Measurements from ENCODE around the gene SYNPO. TPM values are rescaled to one million over a fixed set of nuclear protein-coding genes. Genes with fewer than 3 reads are reported as not detected.

The SYNPO gene
- total RNA-seq, 2 experiments from 2014 or later = 0.10 to 0.14 TPM

GRCh38 chr5:150675069-150675468 is 34.6 kb downstream of the SYNPO start:
- intact Hi-C loops (cut with micrococcal nuclease) = no loop called here
- Mint-ChIP-seq H3K9me3 (no peaks in the 10 kb centered on the region), H3K4me3 (no peak overlapping the region), H3K36me3 (no peaks in the 10 kb centered on the region), H3K27me3 (peaks cover 15% of the 10 kb centered on the region), H3K27ac (no peak overlapping the region), H3K4me1 (ENCODE audit: low read depth) (no peaks in the 10 kb centered on the region)
- CTCF ChIA-PET = no interaction called here
- DNase-seq = no peak
- POLR2A ChIA-PET = no interaction called here

DNA sequence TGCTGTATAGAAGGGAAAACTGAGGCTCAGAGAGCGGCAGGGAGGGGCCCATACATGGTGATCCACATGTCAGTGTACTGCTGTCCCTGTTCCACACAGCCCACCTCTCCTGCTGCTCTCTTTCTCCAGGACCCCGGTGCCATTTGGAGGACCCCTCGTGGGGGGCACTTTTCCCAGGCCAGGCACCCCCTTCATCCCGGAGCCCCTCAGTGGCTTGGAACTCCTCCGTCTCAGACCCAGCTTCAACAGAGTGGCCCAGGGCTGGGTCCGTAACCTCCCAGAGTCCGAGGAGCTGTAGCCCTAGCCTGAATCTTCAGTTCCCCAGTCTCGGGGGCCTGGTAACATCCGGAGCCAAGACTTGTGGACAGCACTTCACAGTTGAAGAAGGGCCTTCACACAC is 36.1 kb downstream of the SYNPO start:
- POLR2A ChIA-PET = no interaction called here
- no peak overlapping the region for H3K4me3 Mint-ChIP-seq
- H3K36me3 Mint-ChIP-seq = peaks cover 5% of the 10 kb centered on the region
- CTCF ChIA-PET = no interaction called here
- intact Hi-C loops (cut with micrococcal nuclease) = no loop called here
- peaks cover 1% of the 10 kb centered on the region for H3K27me3 Mint-ChIP-seq
- H3K9me3 Mint-ChIP-seq = no peaks in the 10 kb centered on the region
- no peak for DNase-seq
- H3K27ac Mint-ChIP-seq = no peak overlapping the region
- no peaks in the 10 kb centered on the region for H3K4me1 Mint-ChIP-seq (ENCODE audit: low read depth)

- H3K4me3 Mint-ChIP-seq = no peak overlapping the region
- ChIA-PET POLR2A (no interaction called here), CTCF (no interaction called here)
- intact Hi-C loops (cut with micrococcal nuclease) = no loop called here
- no peak overlapping the region for H3K27ac Mint-ChIP-seq
- DNase-seq = no peak
- H3K4me1 Mint-ChIP-seq (ENCODE audit: low read depth) = no peaks in the 10 kb centered on the region
- H3K36me3 Mint-ChIP-seq = peaks cover 29% of the 10 kb centered on the region
- no peaks in the 10 kb centered on the region for H3K27me3 Mint-ChIP-seq
- H3K9me3 Mint-ChIP-seq = no peaks in the 10 kb centered on the region
Observed at GRCh38 chr5:150689120-150689519, 48.7 kb downstream of the SYNPO start.

- ChIA-PET CTCF (interaction anchor here (2.6 kb wide), 1 partner anchor 10 kb away, joined by 9 read pairs; the partner anchor contains the start of gene RBM22), POLR2A (no interaction called here)
- H3K9me3 Mint-ChIP-seq = no peaks in the 10 kb centered on the region
- peaks cover 42% of the 10 kb centered on the region for H3K36me3 Mint-ChIP-seq
- H3K27ac Mint-ChIP-seq = no peak overlapping the region
- DNase-seq = no peak
- H3K27me3 Mint-ChIP-seq = no peaks in the 10 kb centered on the region
- no peak overlapping the region for H3K4me3 Mint-ChIP-seq
- intact Hi-C loops (cut with micrococcal nuclease) = no loop called here
- no peaks in the 10 kb centered on the region for H3K4me1 Mint-ChIP-seq (ENCODE audit: low read depth)
Observed at GRCh38 chr5:150690760-150691159, 50.3 kb downstream of the SYNPO start.

DNA sequence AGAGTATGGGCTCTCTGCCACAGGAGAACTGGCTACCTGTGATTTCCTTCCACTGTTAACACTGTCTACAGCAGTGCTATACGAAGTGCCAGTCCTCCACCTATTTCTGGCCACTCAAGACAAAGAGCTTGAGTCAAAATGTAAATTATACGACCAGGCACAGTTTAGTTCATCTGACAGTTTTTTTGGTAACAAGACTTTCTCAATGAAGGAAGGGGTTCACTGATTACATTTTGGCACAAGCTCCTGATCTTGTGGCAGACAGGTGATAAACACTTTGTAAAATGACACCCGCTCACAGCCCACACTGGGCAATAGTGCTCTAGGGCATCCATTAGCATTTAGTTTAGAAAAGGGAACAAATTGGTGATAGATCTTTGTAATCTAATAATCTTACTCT is 51.8 kb downstream of the SYNPO start:
- H3K27ac Mint-ChIP-seq = no peak overlapping the region
- POLR2A ChIA-PET = no interaction called here
- H3K27me3 Mint-ChIP-seq = no peaks in the 10 kb centered on the region
- CTCF ChIA-PET = interaction anchor here (1.2 to 2.6 kb wide), 2 partner anchors 9 to 110 kb away, joined by 3 to 9 read pairs; partner anchors contain the start of gene RBM22
- H3K9me3 Mint-ChIP-seq = no peaks in the 10 kb centered on the region
- no peaks in the 10 kb centered on the region for H3K4me1 Mint-ChIP-seq (ENCODE audit: low read depth)
- intact Hi-C loops (cut with micrococcal nuclease) = no loop called here
- H3K36me3 Mint-ChIP-seq = peaks cover 44% of the 10 kb centered on the region
- no peak for DNase-seq
- H3K4me3 Mint-ChIP-seq = no peak overlapping the region

- H3K9me3 Mint-ChIP-seq = no peaks in the 10 kb centered on the region
- POLR2A ChIA-PET = interaction anchor here (1.4 kb wide), 1 partner anchor 17 kb away, joined by 3 read pairs; no protein-coding TSS in a partner anchor
- DNase-seq = no peak
- no peak overlapping the region for H3K4me3 Mint-ChIP-seq
- no peak overlapping the region for H3K27ac Mint-ChIP-seq
- intact Hi-C loops (cut with micrococcal nuclease) = no loop called here
- no peaks in the 10 kb centered on the region for H3K4me1 Mint-ChIP-seq (ENCODE audit: low read depth)
- peaks cover 55% of the 10 kb centered on the region for H3K36me3 Mint-ChIP-seq
- CTCF ChIA-PET = interaction anchor here (1.5 kb wide), 1 partner anchor 84 kb away, joined by 3 read pairs; the partner anchor contains the start of gene SMIM3
- H3K27me3 Mint-ChIP-seq = no peaks in the 10 kb centered on the region
Observed at GRCh38 chr5:150694612-150695011, 54.2 kb downstream of the SYNPO start.

DNA sequence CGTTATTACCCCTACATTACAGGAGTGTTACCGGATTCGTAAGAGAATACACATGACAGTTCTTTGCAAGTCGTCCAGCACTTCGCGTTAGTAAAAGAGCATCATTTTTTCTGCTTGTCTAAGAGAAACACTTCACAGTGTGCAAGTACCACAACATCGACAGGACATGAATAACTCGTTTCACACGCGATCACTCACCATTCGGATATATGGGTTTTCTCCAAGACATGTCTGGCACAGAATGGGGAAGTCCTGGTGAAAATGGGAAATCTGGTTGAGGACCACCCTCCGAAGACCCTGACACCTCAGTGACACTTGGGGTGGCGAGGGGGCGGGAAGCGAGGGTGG is 59.8 kb downstream of the SYNPO start:
- Mint-ChIP-seq H3K27me3 (no peaks in the 10 kb centered on the region), H3K27ac (no peak overlapping the region), H3K36me3 (peaks cover 27% of the 10 kb centered on the region), H3K4me3 (no peak overlapping the region), H3K4me1 (ENCODE audit: low read depth) (peaks cover 7% of the 10 kb centered on the region), H3K9me3 (no peaks in the 10 kb centered on the region)
- DNase-seq = no peak
- POLR2A ChIA-PET = interaction anchor here (0.6 to 2.9 kb wide), 9 partner anchors 26 to 251 kb away, joined by 3 to 25 read pairs (median 4); partner anchors contain the start of genes DCTN4, IRGM, RPS14 and SMIM3
- CTCF ChIA-PET = interaction anchor here (0.6 to 3.5 kb wide), 25 partner anchors 9 to 1072 kb away, joined by 3 to 38 read pairs (median 6); partner anchors contain the start of genes DCTN4, G3BP1, IRGM and RPS14
- intact Hi-C loops (cut with micrococcal nuclease) = loop anchor here (1.0 to 5.0 kb wide), 5 partner anchors 79 to 452 kb away; no protein-coding TSS in a partner anchor

DNA sequence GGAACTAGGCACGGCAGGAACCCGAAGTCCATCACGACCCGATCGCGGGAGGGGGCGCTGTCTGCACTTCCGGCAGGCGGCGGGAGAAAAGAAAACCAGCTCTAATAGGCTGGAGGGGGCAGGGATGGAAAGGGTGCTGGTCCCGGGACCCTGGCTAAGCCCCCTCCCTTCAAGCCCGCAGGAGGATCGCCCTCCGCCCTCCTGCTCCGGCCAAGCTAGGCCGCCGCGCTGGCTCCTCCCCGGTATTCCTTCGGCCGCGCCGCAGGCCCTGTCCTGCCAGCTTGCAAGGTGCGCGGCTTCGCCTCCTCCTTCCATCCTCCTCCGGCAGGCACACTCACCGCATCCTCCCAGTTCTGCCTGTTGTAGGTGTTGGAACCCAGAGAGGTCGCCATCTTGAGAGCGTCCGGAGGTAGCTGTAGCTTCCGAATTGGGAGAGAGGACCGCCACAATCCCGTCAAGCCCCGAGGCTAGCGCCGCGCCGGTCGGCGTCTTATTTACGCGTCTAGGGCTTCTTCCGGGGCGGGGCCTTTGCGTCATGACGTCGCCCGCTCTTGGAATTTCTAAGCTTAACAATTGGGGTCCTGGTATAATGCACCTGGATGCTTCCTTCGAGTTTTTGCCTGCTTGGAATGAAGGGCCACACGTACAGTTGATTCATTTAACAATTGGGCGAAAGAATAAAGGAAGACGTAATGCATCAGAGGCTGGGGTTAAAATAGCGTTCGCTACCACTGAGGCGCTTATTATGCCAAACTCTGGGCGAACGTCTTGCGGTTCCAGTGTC is 60.3 kb downstream of the SYNPO start, which contains the start of gene RBM22:
TSS of gene RBM22 (minus strand) at position 469 of the 784 bp plus-strand sequence. CDS start at position 392, 77 bp downstream.
- H3K9me3 Mint-ChIP-seq = no peaks in the 10 kb centered on the region
- no peak within 1 kb of the TSS for H3K27ac Mint-ChIP-seq
- ChIA-PET POLR2A (interaction anchor here (0.9 to 2.9 kb wide), 12 partner anchors 18 to 552 kb away, joined by 3 to 25 read pairs (median 4); partner anchors contain the start of genes DCTN4, GM2A, IRGM and RPS14), CTCF (interaction anchor here (0.6 to 3.5 kb wide), 30 partner anchors 8 to 1071 kb away, joined by 3 to 38 read pairs (median 5); partner anchors contain the start of genes DCTN4, G3BP1, IRGM and RPS14)
- H3K4me1 Mint-ChIP-seq (ENCODE audit: low read depth) = peaks cover 7% of the 10 kb centered on the region
- no peak within 1 kb of the TSS for H3K4me3 Mint-ChIP-seq
- no peaks in the 10 kb centered on the region for H3K27me3 Mint-ChIP-seq
- H3K36me3 Mint-ChIP-seq = peaks cover 22% of the 10 kb centered on the region
- intact Hi-C loops (cut with micrococcal nuclease) = loop anchor here (1.0 to 5.0 kb wide), 11 partner anchors 42 to 452 kb away; no protein-coding TSS in a partner anchor
- DNase-seq = peak; percentile 95

DNA sequence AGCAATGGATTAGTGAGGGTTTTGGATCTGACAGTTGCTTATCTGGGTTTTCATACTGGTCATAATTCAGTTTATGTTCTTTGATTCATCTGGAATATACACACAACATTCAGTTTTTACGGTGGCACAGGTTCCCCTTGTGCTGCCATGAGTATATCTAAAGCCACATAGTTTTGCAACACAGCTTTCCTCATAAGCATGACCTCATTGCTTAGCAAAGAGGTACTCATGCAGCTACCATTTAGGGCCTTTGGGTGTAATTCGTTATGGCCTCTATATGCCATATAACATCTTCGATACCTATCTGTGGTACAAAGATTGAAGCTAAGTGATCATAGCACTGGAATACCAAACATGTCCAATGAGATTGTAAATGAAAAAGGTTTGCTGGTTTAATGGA is 63.3 kb downstream of the SYNPO start:
- peaks cover 7% of the 10 kb centered on the region for H3K4me1 Mint-ChIP-seq (ENCODE audit: low read depth)
- H3K36me3 Mint-ChIP-seq = peaks cover 8% of the 10 kb centered on the region
- POLR2A ChIA-PET = interaction anchor here (0.7 to 0.9 kb wide), 2 partner anchors 35 to 291 kb away, joined by 3 to 4 read pairs; partner anchors contain the start of gene CD74
- intact Hi-C loops (cut with micrococcal nuclease) = loop anchor here (5.0 kb wide), 3 partner anchors 141 to 449 kb away; no protein-coding TSS in a partner anchor
- no peaks in the 10 kb centered on the region for H3K27me3 Mint-ChIP-seq
- H3K27ac Mint-ChIP-seq = no peak overlapping the region
- DNase-seq = no peak
- no peaks in the 10 kb centered on the region for H3K9me3 Mint-ChIP-seq
- CTCF ChIA-PET = interaction anchor here (0.9 to 1.8 kb wide), 4 partner anchors 75 to 145 kb away, joined by 3 to 5 read pairs (median 3); partner anchors contain the start of genes IRGM and SMIM3
- no peak overlapping the region for H3K4me3 Mint-ChIP-seq

DNA sequence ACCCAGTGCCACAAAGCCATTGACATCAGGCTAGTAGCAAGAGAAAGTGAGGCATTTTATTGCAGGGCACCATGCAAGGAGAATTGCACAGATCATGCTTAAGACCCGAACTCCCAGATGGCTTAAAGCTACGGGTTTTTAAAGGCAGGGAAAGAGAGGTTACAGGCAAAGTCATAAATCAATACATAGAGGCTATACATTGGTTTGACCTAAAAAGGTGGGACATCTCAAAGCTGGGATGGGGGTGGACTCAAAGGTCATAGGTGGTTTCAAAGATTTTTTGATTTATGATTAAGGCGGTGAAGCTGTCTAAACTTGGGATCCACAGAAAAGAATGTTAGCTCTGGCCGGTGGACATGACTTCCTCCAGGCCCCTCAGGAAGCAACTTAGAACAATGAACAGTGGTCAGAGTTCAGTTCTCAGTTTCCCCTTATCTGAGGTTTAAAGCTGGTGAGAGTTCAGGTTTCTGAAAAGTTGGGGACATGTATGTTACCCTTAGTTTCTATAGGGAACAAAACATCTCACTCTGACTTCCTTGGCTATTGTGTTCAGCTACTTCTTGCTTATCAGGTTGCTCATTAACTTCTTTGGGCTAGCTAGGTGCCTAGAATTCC is 66.4 kb downstream of the SYNPO start:
- CTCF ChIA-PET = interaction anchor here (0.9 kb wide), 1 partner anchor 72 kb away, joined by 3 read pairs; the partner anchor contains the start of gene SMIM3
- Mint-ChIP-seq H3K9me3 (no peaks in the 10 kb centered on the region), H3K27ac (no peak overlapping the region), H3K4me1 (ENCODE audit: low read depth) (peaks cover 7% of the 10 kb centered on the region), H3K27me3 (no peaks in the 10 kb centered on the region), H3K4me3 (no peak overlapping the region), H3K36me3 (peaks cover 7% of the 10 kb centered on the region)
- DNase-seq = no peak
- intact Hi-C loops (cut with micrococcal nuclease) = no loop called here
- POLR2A ChIA-PET = interaction anchor here (1.0 kb wide), 1 partner anchor 9 kb away, joined by 3 read pairs; no protein-coding TSS in a partner anchor

Data from activated CD4-positive, alpha-beta memory T cell treated with anti-CD3 and anti-CD28 coated beads for 36 hours (primary cell).